HG03520 (cell line): ENCODE results near the gene SKP1.

Experiments used
- ATAC-seq: cut with Tn5 transposase; IDR thresholded peaks from one replicate; pipeline ENCODE4 v1.9.1; 2021; ENCODE audit warnings: mild to moderate bottlenecking, moderate library complexity; ENCODE audit not compliant: unreplicated experiment

Gene SKP1

DNA sequence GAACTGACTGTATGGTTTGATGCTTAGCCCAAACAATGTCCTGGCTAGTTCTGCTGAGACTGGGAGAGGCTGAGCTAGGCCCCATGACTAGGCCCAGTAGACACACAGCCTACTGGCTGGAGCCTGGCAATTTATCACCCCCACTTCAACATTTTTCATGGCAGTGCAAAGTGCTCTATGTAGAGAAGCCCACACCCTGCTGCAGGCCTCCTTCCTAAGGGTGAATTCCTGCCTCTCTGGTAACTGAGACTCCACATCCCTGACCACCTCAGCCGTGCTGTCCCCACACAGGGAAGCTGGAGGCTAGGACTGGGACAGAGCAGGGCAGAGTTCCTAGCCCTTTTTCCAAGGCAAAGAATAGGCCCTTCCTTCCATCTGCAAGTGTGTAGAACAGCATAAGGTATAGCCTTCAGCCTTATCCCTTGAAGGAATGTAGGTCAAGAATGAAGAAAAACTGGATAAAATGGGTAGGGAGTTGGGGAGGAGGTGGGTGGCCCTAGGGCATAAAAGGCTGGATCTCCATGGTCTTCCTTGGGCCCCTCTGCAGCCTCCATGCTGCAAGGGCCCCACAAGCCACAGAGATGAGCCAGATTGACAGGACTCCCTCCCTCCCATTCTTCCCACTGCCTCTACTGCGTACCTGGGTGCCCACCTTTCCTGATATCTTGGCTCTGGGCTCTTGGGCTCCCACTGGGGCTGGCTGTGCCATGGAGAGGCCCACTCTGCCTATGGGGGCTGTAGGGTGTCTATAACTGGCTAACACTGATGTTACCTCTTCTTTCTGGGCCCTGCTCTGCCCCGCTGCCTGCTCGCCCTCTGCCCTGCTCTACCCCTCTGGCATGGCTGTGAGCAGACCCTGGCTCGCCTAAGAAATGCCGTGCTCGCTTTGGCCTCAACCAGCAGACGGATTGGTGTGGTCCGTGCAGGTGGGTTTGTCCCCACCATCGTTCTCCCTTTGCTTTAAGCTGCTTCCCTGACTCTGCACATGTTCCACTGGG, 32.5 kb downstream of the SKP1 start:
- no peak for ATAC-seq

DNA sequence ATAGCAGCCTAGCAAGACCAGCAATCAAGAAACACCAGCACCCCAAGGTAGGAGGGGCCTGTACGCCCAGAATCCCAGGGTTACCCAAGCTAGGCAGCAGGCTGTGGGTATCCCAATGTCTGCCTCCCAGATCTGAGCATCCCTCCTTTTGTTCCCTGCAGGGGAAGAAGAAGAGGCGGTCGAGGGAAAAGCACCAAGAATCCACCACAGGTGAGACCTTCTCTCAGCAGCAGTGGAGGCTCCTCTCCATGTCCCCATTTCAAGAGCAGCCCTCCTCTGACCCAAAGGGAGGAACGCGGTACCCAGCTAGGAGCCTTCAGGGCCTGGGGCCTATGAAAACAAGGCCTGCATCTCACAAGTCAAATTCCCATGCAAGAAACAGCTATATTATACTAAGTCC, 33.3 kb downstream of the SKP1 start:
- no peak for ATAC-seq

- ATAC-seq = no peak
These were observed 33.9 kb downstream of the SKP1 start for GRCh38 chr5:134142806-134143205.

- ATAC-seq = no peak
These were observed 34.7 kb downstream of the SKP1 start for GRCh38 chr5:134142052-134142451.

- ATAC-seq = no peak
These were observed 35.3 kb downstream of the SKP1 start for GRCh38 chr5:134141331-134142050.

DNA sequence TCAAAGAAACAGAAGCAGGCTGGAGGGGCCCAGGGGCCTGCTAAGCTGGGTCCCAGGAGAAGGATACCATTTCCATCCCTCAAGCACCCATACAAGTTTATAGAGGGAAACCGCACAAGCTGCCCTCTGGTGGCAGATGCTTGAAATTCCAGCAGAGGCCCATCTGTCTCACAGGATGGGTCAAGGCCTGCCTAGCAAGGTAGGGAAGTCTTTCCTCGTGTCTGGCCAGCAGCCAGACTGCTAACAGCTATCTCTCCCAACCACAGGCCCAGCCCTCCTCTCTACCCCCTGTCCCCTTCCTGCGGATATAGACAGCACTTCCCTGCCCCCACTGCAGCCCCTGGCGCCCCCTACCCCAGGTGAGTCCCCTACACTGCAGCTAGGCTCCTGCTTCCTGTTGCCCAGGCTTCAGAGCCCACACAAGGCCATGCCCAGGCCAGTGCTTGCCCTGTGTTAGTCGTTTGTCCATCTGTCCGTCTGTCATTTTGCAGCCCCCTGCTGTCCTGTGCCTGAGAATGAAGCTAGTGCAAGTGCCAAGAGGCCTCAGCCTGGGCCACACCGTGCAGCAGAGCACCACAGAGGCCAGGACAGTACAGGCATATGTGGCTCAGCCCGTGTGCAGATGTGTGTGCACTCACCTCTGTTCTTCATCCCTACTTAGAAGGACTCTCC, 36.1 kb downstream of the SKP1 start:
- ATAC-seq = peak; percentile 37

DNA sequence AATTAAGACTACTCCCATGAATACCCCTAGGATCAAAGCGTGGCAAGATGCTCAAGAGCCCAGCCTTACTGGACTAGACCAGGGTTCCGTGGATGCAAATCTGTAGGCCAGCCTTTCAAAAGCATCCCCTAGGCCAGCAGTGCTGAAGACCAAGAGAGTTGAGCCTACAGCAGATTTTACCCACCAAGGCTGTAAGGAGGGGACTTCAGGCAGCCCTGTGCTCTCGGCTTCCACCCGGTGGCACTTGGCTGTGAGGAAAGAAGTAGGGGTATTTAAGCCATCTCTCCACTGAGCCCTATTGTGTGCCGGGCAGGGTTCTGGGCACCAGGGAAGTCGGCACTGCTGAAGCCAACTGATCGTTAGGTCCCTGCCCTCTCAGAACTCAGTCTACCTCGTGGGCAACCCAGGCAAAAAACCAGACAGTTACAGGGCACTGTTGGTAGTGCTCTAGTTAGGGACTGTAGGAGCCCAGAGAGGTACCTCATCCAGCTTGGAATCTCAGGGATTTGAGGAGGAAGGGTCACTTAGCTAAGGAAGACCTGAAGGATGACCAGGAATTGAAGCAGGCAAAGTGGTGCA, 36.8 kb downstream of the SKP1 start:
- ATAC-seq = no peak

GRCh38 chr5:134139377-134139851, 37.3 kb downstream of the SKP1 start:
- ATAC-seq = no peak

- ATAC-seq = peak; percentile 76
These were observed 38.1 kb downstream of the SKP1 start for GRCh38 chr5:134138416-134139376.

DNA sequence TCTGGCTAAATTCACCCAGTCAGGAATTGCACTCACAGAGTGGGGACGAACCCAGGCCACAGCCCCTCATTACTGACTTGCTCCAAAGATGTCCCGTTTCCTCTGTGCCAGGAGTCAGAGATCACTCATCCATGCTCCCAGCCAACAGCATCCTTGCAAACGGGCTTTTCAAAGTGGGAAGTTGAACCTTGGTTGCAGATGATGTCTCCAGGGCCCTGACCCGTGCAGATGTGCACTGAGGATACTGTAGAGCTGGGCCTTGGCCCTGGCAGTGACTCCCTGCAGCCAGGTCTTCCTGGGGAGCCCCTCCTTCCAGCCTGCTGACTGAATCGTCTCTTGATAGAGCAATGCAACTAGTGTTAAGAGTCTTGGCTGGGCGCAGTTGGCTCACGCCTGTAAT, 40.0 kb downstream of the SKP1 start:
- ATAC-seq = no peak

GRCh38 chr5:134136221-134136631, 40.5 kb downstream of the SKP1 start:
- ATAC-seq = no peak

GRCh38 chr5:134135091-134135655, 41.6 kb downstream of the SKP1 start:
- ATAC-seq = no peak

GRCh38 chr5:134133995-134134541, 42.7 kb downstream of the SKP1 start:
- no peak for ATAC-seq

- no peak for ATAC-seq
These were observed 43.4 kb downstream of the SKP1 start for GRCh38 chr5:134133188-134133994.

GRCh38 chr5:134132372-134133187, 44.2 kb downstream of the SKP1 start:
- no peak for ATAC-seq

DNA sequence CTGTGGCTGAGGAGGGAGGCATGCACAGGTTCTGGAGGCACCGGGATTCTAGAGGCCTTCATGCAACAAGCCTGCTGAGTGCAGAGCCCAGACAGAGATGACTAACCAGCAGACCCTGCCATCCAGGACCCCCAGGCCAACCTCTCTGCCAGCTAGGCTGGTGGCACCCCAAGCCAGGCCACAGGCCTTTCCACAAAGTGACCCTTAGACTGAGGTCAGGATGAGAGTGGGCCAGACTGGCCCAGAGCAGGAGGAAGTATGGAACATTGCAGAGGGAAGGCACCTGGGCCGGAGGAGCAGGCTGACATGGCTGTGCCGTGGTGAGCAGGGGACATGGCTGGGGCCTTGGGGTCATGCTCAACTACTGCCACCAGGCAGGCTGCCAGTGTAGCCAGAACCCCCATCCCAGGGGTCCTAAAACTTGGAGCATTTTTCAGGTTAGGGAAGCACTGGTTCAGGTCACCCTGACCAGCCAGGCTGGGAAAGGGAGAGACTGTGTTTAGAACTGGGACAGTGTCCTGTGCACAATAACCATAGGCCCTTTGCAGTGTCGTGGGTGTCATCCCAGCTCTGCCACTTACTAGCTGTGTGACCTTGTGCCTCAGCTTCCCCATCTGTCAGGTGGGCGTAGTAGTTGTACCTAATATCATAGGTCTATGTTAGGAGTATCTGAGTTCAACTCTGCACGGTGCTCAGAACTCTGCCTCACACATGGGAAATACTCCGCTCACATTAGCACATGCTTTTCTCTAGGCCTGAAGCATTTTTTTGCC, 45.0 kb downstream of the SKP1 start:
- ATAC-seq = no peak

GRCh38 chr5:134131165-134131564, 45.6 kb downstream of the SKP1 start:
- ATAC-seq = no peak
